Testis (tissue), 3 donors: ENCODE measurements around the gene KIT. TPM values are rescaled to one million over a fixed set of nuclear protein-coding genes. Genes with fewer than 3 reads are reported as not detected.

Experiments
- DNase-seq: peaks from one replicate; pipeline ENCODE4 v3.0.0-alpha.2; 2019
- H3K27ac ChIP-seq, 2 donors: fragments of 200-600 bp; sonication (generic); one replicate each; pipeline ENCODE4 v1.5.1; 2019
- H3K27me3 ChIP-seq: fragments of 200-600 bp; sonication (generic); one replicate; pipeline ENCODE4 v1.5.1; 2019
- H3K36me3 ChIP-seq: fragments of 200-600 bp; sonication (generic); one replicate; pipeline ENCODE4 v1.5.1; 2017; ENCODE audit warnings: low read depth; ENCODE audit errors: missing control alignments
- H3K4me1 ChIP-seq: fragments of 200-600 bp; sonication (generic); one replicate; pipeline ENCODE4 v1.5.1; 2019
- H3K4me3 ChIP-seq, 2 donors: fragments of 200-600 bp; sonication (generic); one replicate each; pipeline ENCODE4 v1.5.1; 2017 to 2019
- H3K9me3 ChIP-seq: fragments of 200-600 bp; sonication (generic); one replicate; pipeline ENCODE4 v1.5.1; 2017
- POLR2A ChIP-seq: fragments of 450-650 bp; IDR thresholded peaks from one replicate; pipeline ENCODE4 v1.6.1; 2017; ENCODE audit warnings: antibody characterized with exemption, mild to moderate bottlenecking, moderate library complexity
- WGBS, 2 donors: methylation state at CpG; one replicate each; pipeline ENCODE4 v1.1.5; 2018; 5-methylcytosine and 5-hydroxymethylcytosine counted together
- intact Hi-C: fragments of 100-400 bp; cut with DNase I; formaldehyde crosslinking; loops from one replicate; pipeline ENCODE4 v1.15.1; 2023; ENCODE audit warnings: low total_unique reads
- polyA plus RNA-seq: library from polyadenylated mRNA; stranded (reverse); fragments of 350-450 nt; fragmentation: Illumina TruSeq; extraction: RNeasy Lipid Tissue Mini Kit (QIAGEN cat#74804); gene quantifications from one replicate; pipeline ENCODE4 v1.2.3, GENCODE V29; 2014; ENCODE audit warnings: low read depth, low replicate concordance; ENCODE audit not compliant: insufficient read depth
- total RNA-seq, 2 donors: library from RNA; depleted of rRNA; stranded (reverse); fragments of >200 nt; gene quantifications; one replicate each; pipeline ENCODE4 v1.2.3, GENCODE V29; 2016
- TF ChIP-seq, protein P1 (sequence below), 3 experiments: fragments of 450-650 bp in 2 of 3; fragments of 200-600 bp in 1 of 3; sonication (generic) in 1 of 3; IDR thresholded peaks; one replicate each; pipeline ENCODE4 v1.5.1; 2016 to 2019; ENCODE audit warnings: antibody characterized with exemption in 3 of 3, mild to moderate bottlenecking in 2 of 3, moderate library complexity in 1 of 3

The KIT gene
- total and polyA plus RNA-seq, 3 donors from 2014 or later: 10.6 to 15.2 (median 10.7) TPM

DNA sequence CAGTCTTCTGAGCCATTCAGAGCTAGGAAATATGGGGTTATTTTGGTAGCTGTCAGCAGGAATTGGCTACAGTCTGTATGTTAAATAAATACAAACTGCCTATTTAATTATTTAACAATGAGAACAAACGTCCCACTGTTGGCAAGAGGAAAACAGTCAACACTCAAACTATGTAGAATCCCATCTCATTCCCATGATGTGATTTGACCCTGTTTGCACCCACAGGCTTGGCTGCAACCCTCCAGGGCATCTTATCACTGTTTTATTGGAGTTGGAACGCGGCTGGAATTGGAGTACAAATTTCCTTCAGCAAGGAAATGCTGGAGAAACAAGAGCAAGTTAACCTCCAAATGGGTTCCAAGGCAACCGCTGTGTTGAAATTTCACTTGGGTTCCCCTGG, 124.0 kb downstream of the KIT start:
- no peaks in the 10 kb centered on the region for H3K9me3 ChIP-seq
- intact Hi-C loops: no loop called here
- no peak for TF ChIP-seq POLR2A
- TF ChIP-seq, protein P1, sequence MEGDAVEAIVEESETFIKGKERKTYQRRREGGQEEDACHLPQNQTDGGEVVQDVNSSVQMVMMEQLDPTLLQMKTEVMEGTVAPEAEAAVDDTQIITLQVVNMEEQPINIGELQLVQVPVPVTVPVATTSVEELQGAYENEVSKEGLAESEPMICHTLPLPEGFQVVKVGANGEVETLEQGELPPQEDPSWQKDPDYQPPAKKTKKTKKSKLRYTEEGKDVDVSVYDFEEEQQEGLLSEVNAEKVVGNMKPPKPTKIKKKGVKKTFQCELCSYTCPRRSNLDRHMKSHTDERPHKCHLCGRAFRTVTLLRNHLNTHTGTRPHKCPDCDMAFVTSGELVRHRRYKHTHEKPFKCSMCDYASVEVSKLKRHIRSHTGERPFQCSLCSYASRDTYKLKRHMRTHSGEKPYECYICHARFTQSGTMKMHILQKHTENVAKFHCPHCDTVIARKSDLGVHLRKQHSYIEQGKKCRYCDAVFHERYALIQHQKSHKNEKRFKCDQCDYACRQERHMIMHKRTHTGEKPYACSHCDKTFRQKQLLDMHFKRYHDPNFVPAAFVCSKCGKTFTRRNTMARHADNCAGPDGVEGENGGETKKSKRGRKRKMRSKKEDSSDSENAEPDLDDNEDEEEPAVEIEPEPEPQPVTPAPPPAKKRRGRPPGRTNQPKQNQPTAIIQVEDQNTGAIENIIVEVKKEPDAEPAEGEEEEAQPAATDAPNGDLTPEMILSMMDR (IDR thresholded peaks at IDR 0.05): no peak
- H3K36me3 ChIP-seq: no peaks in the 10 kb centered on the region
- H3K27ac ChIP-seq: no peak overlapping the region
- 38 to 41% methylated on average over 4 of the region's 4 CpGs for WGBS, 2 donors
- H3K4me1 ChIP-seq: no peaks in the 10 kb centered on the region
- H3K27me3 ChIP-seq: no peaks in the 10 kb centered on the region
- DNase-seq: peak; percentile 41
- no peak overlapping the region for H3K4me3 ChIP-seq

DNA sequence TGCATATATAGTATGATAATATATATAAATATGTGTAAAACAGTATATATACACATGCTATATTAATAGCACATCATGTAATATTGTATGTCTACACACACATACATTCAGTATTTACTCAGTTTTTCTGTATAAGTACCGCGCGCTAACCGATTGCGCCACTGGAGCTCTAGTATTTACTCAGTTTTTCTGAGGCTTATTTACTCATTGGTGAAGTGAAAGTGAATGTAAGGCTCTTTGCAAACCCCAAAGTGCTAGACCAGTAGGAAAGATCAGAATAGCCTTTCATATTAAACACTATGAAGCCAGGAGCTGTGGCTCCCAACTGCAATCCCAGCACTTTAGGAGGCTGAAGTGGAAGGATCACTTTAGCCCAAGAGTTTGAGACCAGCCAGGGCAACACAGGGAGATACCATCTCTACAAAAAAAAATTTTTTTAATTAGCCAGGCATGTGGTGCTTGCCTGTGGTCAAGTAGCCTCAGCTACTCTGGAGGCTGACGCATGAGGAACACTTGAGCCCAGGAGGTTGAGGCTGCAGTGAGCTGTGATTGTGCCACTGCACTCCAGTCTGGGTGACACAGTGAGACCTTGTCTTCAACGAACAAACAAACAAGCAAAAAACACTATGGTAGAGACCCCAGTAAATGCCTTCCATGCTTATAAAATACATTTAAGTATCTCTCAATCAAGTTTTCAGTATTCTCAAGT, 125.8 kb downstream of the KIT start:
- no peaks in the 10 kb centered on the region for H3K4me1 ChIP-seq
- no peak for DNase-seq
- no peaks in the 10 kb centered on the region for H3K27me3 ChIP-seq
- intact Hi-C loops: no loop called here
- WGBS, 2 donors: 83 to 92% methylated on average over 7 of the region's 7 CpGs
- peak overlapping the region in 1 of 2 donors; percentile 28 for H3K27ac ChIP-seq
- H3K9me3 ChIP-seq: no peaks in the 10 kb centered on the region
- no peak overlapping the region for H3K4me3 ChIP-seq
- no peaks in the 10 kb centered on the region for H3K36me3 ChIP-seq
- TF ChIP-seq POLR2A: no peak
- TF ChIP-seq, protein P1 (IDR thresholded peaks at IDR 0.05): no peak

DNA sequence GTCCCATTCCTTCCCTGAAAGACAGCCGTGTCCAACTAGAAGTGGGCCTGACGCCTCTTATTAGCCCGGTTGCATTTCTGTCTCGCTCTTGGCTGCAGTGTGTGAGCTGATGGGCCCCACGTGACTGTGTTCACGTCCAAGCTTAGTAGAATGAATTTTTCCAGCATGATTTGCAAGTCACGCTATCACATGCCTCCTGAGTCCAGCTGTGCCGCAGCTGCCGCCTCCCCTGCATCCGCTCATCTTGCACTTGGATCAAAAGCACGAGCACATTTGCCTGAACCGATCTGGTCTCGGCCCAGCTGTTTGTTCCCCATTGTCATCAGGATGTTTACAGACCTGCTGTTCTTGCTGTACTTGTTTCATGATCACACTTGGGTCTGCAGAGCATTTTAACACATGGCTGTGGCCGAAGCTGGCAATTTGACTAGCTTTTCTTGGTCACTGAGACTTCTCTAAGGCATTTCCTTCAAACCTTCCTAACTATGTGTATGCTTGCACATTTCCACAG, 126.5 kb downstream of the KIT start:
- WGBS, 2 donors: 53 to 61% methylated on average over 14 of the region's 14 CpGs
- no peaks in the 10 kb centered on the region for H3K9me3 ChIP-seq
- no peaks in the 10 kb centered on the region for H3K27me3 ChIP-seq
- DNase-seq: peak; percentile 86
- no peaks in the 10 kb centered on the region for H3K4me1 ChIP-seq
- H3K27ac ChIP-seq: peak overlapping the region in 1 of 2 donors; percentile 60
- intact Hi-C loops: no loop called here
- H3K36me3 ChIP-seq: no peaks in the 10 kb centered on the region
- TF ChIP-seq, protein P1 (IDR thresholded peaks at IDR 0.05): no peak
- no peak for TF ChIP-seq POLR2A
- H3K4me3 ChIP-seq: no peak overlapping the region
